ENCODE measurements around the gene RAD52. TPM values are rescaled to one million over a fixed set of nuclear protein-coding genes. Genes with fewer than 3 reads are reported as not detected.

Gene RAD52
- polyA plus RNA-seq, 2 of the 4 experiments (the other 2 are of a cell fraction), result 12.9 to 29.6 TPM

DNA sequence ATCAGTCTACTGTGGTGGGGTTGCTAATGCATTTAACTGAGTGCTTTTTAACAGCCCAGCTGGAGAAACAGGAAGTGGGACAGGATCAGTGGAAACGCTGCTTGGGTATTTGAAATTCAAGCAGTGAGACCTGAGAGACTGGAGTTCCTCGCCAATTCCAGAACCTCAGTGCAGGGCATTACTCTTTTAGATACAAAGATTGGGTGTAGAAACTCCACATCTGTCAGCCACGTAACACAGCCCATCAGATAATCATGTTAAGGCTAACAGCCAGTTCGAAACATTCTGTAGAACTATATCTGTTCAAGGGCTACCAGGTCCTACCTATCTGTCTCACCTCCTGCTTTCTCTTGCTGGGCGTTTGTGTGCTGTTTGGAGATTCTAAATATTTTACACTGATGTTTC, 45.5 kb downstream of the RAD52 start:
- FAIRE-seq, result no peak
- no peak overlapping the region for H3K27ac ChIP-seq
- H3K4me2 ChIP-seq, result no peak overlapping the region
- 91% methylated on average over 5 of the region's 5 CpGs for WGBS (ENCODE audit: missing lambda C conversion rate)
- DNase-seq (ENCODE audit: low read depth in 1 of 2, low spot score in 1 of 2), result no peak
- no peaks in the 10 kb centered on the region for H3K9me3 ChIP-seq
- ChIA-PET POLR2A (no interaction called here), CTCF (interaction anchor here (1.1 to 3.0 kb wide), 2 partner anchors 88 to 90 kb away, joined by 3 to 11 read pairs; no protein-coding TSS in a partner anchor)
- TF ChIP-seq ESRRA (IDR thresholded peaks at IDR 0.05; ENCODE audit: borderline replicate concordance, low read length) (no peak), RFX5 (IDR thresholded peaks at IDR 0.05) (no peak), HOXA7 (CRISPR knock-in tag; IDR thresholded peaks at IDR 0.05) (no peak), EHMT2 (IDR thresholded peaks at IDR 0.05; ENCODE audit: low read depth) (no peak), JUN (IDR thresholded peaks at IDR 0.05) (no peak), RAD21 (conservative IDR thresholded peaks at IDR 0.05 in 1 of 2, IDR thresholded peaks at IDR 0.05 in 1 of 2) (no peak), TFCP2L1 (CRISPR knock-in tag; IDR thresholded peaks at IDR 0.05) (no peak), CHD4 (IDR thresholded peaks at IDR 0.05; ENCODE audit: borderline replicate concordance) (no peak), TP53 (CRISPR knock-in tag; IDR thresholded peaks at IDR 0.05) (no peak)
- TF ChIP-seq, protein P1, sequence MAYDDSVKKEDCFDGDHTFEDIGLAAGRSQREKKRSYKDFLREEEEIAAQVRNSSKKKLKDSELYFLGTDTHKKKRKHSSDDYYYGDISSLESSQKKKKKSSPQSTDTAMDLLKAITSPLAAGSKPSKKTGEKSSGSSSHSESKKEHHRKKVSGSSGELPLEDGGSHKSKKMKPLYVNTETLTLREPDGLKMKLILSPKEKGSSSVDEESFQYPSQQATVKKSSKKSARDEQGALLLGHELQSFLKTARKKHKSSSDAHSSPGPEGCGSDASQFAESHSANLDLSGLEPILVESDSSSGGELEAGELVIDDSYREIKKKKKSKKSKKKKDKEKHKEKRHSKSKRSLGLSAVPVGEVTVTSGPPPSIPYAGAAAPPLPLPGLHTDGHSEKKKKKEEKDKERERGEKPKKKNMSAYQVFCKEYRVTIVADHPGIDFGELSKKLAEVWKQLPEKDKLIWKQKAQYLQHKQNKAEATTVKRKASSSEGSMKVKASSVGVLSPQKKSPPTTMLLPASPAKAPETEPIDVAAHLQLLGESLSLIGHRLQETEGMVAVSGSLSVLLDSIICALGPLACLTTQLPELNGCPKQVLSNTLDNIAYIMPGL (CRISPR knock-in tag; IDR thresholded peaks at IDR 0.05; ENCODE audit: borderline replicate concordance), result no peak
- TF ChIP-seq, protein P2, sequence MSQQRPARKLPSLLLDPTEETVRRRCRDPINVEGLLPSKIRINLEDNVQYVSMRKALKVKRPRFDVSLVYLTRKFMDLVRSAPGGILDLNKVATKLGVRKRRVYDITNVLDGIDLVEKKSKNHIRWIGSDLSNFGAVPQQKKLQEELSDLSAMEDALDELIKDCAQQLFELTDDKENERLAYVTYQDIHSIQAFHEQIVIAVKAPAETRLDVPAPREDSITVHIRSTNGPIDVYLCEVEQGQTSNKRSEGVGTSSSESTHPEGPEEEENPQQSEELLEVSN (IDR thresholded peaks at IDR 0.05; ENCODE audit: borderline replicate concordance, low read depth), result no peak
- TF ChIP-seq, protein P3, sequence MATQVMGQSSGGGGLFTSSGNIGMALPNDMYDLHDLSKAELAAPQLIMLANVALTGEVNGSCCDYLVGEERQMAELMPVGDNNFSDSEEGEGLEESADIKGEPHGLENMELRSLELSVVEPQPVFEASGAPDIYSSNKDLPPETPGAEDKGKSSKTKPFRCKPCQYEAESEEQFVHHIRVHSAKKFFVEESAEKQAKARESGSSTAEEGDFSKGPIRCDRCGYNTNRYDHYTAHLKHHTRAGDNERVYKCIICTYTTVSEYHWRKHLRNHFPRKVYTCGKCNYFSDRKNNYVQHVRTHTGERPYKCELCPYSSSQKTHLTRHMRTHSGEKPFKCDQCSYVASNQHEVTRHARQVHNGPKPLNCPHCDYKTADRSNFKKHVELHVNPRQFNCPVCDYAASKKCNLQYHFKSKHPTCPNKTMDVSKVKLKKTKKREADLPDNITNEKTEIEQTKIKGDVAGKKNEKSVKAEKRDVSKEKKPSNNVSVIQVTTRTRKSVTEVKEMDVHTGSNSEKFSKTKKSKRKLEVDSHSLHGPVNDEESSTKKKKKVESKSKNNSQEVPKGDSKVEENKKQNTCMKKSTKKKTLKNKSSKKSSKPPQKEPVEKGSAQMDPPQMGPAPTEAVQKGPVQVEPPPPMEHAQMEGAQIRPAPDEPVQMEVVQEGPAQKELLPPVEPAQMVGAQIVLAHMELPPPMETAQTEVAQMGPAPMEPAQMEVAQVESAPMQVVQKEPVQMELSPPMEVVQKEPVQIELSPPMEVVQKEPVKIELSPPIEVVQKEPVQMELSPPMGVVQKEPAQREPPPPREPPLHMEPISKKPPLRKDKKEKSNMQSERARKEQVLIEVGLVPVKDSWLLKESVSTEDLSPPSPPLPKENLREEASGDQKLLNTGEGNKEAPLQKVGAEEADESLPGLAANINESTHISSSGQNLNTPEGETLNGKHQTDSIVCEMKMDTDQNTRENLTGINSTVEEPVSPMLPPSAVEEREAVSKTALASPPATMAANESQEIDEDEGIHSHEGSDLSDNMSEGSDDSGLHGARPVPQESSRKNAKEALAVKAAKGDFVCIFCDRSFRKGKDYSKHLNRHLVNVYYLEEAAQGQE (IDR thresholded peaks at IDR 0.05), result no peak
- TF ChIP-seq, protein P4, sequence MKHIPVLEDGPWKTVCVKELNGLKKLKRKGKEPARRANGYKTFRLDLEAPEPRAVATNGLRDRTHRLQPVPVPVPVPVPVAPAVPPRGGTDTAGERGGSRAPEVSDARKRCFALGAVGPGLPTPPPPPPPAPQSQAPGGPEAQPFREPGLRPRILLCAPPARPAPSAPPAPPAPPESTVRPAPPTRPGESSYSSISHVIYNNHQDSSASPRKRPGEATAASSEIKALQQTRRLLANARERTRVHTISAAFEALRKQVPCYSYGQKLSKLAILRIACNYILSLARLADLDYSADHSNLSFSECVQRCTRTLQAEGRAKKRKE (CRISPR knock-in tag; IDR thresholded peaks at IDR 0.05; ENCODE audit: low read depth), result no peak
- ATAC-seq, result no peak
- H3K4me1 ChIP-seq, result no peaks in the 10 kb centered on the region
- no peak overlapping the region for H3K4me3 ChIP-seq

DNA sequence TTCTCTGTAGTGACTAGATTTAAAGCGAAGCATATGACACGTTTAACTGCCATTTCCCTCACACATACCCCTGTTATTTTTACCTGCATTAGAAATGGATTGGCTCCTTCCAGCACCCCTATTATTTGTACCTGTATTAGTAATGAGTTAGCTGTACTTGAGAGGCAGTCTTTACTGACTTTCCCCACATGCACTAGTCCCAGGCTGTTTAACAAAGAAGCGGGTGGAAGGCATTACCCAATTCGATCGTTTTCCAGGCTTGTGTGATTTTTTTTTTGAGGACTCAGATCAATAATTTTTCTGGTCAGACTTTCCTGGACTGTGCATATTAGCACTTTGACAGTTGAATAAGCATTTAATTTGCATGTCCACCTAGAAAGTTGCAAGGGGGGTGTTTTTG, 46.4 kb downstream of the RAD52 start:
- ATAC-seq (no peak), DNase-seq (ENCODE audit: low read depth in 1 of 2, low spot score in 1 of 2) (no peak), FAIRE-seq (no peak)
- 94% methylated on average over 5 of the region's 5 CpGs for WGBS (ENCODE audit: missing lambda C conversion rate)
- CTCF ChIA-PET, result interaction anchor here (3.0 kb wide), 1 partner anchor 87 kb away, joined by 11 read pairs; no protein-coding TSS in a partner anchor
- Histone ChIP-seq H3K27ac (no peak overlapping the region), H3K9me3 (no peaks in the 10 kb centered on the region), H3K4me3 (no peak overlapping the region), H3K4me2 (no peak overlapping the region), H3K4me1 (no peaks in the 10 kb centered on the region)
- POLR2A ChIA-PET, result no interaction called here
- TF ChIP-seq, protein P5, sequence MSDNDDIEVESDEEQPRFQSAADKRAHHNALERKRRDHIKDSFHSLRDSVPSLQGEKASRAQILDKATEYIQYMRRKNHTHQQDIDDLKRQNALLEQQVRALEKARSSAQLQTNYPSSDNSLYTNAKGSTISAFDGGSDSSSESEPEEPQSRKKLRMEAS (IDR thresholded peaks at IDR 0.05), result no peak
- TF ChIP-seq TP53 (CRISPR knock-in tag; IDR thresholded peaks at IDR 0.05), result no peak
- TF ChIP-seq, protein P6, sequence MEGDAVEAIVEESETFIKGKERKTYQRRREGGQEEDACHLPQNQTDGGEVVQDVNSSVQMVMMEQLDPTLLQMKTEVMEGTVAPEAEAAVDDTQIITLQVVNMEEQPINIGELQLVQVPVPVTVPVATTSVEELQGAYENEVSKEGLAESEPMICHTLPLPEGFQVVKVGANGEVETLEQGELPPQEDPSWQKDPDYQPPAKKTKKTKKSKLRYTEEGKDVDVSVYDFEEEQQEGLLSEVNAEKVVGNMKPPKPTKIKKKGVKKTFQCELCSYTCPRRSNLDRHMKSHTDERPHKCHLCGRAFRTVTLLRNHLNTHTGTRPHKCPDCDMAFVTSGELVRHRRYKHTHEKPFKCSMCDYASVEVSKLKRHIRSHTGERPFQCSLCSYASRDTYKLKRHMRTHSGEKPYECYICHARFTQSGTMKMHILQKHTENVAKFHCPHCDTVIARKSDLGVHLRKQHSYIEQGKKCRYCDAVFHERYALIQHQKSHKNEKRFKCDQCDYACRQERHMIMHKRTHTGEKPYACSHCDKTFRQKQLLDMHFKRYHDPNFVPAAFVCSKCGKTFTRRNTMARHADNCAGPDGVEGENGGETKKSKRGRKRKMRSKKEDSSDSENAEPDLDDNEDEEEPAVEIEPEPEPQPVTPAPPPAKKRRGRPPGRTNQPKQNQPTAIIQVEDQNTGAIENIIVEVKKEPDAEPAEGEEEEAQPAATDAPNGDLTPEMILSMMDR (IDR thresholded peaks at IDR 0.05), result no peak
- no peak for TF ChIP-seq BHLHE40 (IDR thresholded peaks at IDR 0.05; ENCODE audit: low read depth, low read length)
- no peak for TF ChIP-seq ZC3H11A (IDR thresholded peaks at IDR 0.05)
- no peak for TF ChIP-seq NFE2L2 (conservative IDR thresholded peaks at IDR 0.05; ENCODE audit: low read length)
- TF ChIP-seq, protein P7, sequence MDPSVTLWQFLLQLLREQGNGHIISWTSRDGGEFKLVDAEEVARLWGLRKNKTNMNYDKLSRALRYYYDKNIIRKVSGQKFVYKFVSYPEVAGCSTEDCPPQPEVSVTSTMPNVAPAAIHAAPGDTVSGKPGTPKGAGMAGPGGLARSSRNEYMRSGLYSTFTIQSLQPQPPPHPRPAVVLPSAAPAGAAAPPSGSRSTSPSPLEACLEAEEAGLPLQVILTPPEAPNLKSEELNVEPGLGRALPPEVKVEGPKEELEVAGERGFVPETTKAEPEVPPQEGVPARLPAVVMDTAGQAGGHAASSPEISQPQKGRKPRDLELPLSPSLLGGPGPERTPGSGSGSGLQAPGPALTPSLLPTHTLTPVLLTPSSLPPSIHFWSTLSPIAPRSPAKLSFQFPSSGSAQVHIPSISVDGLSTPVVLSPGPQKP (IDR thresholded peaks at IDR 0.05; ENCODE audit: low read depth, low read length), result no peak
- TF ChIP-seq NR3C1 (IDR thresholded peaks at IDR 0.05), result no peak
- no peak for TF ChIP-seq HOXA7 (CRISPR knock-in tag; IDR thresholded peaks at IDR 0.05)
- TF ChIP-seq SMC3 (IDR thresholded peaks at IDR 0.05), result no peak
- no peak for TF ChIP-seq EHF (CRISPR knock-in tag; IDR thresholded peaks at IDR 0.05)
- no peak for TF ChIP-seq MAZ (IDR thresholded peaks at IDR 0.05; ENCODE audit: borderline replicate concordance, low read depth, low read length)
- TF ChIP-seq ZFP36 (IDR thresholded peaks at IDR 0.05; ENCODE audit: borderline replicate concordance, partially characterized antibody), result no peak
- no peak for TF ChIP-seq GATA3 (IDR thresholded peaks at IDR 0.05; ENCODE audit: borderline replicate concordance)
- TF ChIP-seq, protein P1 (CRISPR knock-in tag; IDR thresholded peaks at IDR 0.05; ENCODE audit: borderline replicate concordance), result no peak
